ENCODE data around the gene TGIF1. TPM values are rescaled to one million over a fixed set of nuclear protein-coding genes. Genes with fewer than 3 reads are reported as not detected.

The TGIF1 gene
- total RNA-seq, 1 experiment from 2014 or later = 242 TPM

- CTCF ChIA-PET = no interaction called here
- H3K4me3 ChIP-seq (replicated peaks in 1 of 2; ENCODE audit: low read depth in 1 of 2, low read length in 2 of 2) = no peak overlapping the region
- H2AFZ ChIP-seq (ENCODE audit: low read depth, low read length, poor library complexity, severe bottlenecking) = no peak overlapping the region
- no peak overlapping the region for H3K4me2 ChIP-seq (ENCODE audit: low read length)
- no peaks in the 10 kb centered on the region for H3K9me3 ChIP-seq (ENCODE audit: control insufficient read depth in 1 of 2, insufficient read depth in 1 of 2, low read depth in 1 of 2, low read length in 2 of 2)
- no peaks in the 10 kb centered on the region for H3K36me3 ChIP-seq (ENCODE audit: control insufficient read depth in 1 of 2, insufficient read depth in 2 of 2, low read length in 2 of 2)
- no peaks in the 10 kb centered on the region for H3K4me1 ChIP-seq (ENCODE audit: control insufficient read depth in 1 of 2, insufficient read depth in 2 of 2, low read length in 2 of 2)
- no peak overlapping the region for H3K27ac ChIP-seq (ENCODE audit: low read depth, low read length)
- no peaks in the 10 kb centered on the region for H3K27me3 ChIP-seq (ENCODE audit: insufficient read depth, low read length)
- no peaks in the 10 kb centered on the region for H3K9me2 ChIP-seq (ENCODE audit: insufficient read depth)
- DNase-seq (ENCODE audit: low read depth, low spot score) (no peak), ATAC-seq (no peak)
- TF ChIP-seq ZNF274 (IDR thresholded peaks at IDR 0.05; ENCODE audit: low read depth, low read length) = no peak
- no peak for TF ChIP-seq JUND (IDR thresholded peaks at IDR 0.05)
- TF ChIP-seq EGR1 (IDR thresholded peaks at IDR 0.05; ENCODE audit: low read depth) = no peak
- TF ChIP-seq REST (IDR thresholded peaks at IDR 0.05; ENCODE audit: low read depth) = no peak
- TF ChIP-seq POLR2AphosphoS5 (IDR thresholded peaks at IDR 0.05; ENCODE audit: low read depth, low read length) = no peak
- TF ChIP-seq ZBTB33 (IDR thresholded peaks at IDR 0.05; ENCODE audit: extremely low read depth, insufficient replicate concordance, low read length) = no peak
- TF ChIP-seq POLR2A (IDR thresholded peaks at IDR 0.05; ENCODE audit: borderline replicate concordance, extremely low read depth, insufficient read depth, insufficient read length) = no peak
- no peak for TF ChIP-seq MAX (IDR thresholded peaks at IDR 0.05)
- TF ChIP-seq CBX3 (IDR thresholded peaks at IDR 0.05; ENCODE audit: low read depth) = no peak
- TF ChIP-seq TCF7L2 (IDR thresholded peaks at IDR 0.05; ENCODE audit: borderline replicate concordance, extremely low read depth, insufficient read depth, insufficient read length) = no peak
- no peak for TF ChIP-seq SRF (IDR thresholded peaks at IDR 0.05; ENCODE audit: low read depth)
- no peak for TF ChIP-seq RAD21 (IDR thresholded peaks at IDR 0.05; ENCODE audit: low read depth)
- no peak for TF ChIP-seq EZH2phosphoT487 (IDR thresholded peaks at IDR 0.05; ENCODE audit: borderline replicate concordance)
- no peak for TF ChIP-seq FOSL1 (IDR thresholded peaks at IDR 0.05; ENCODE audit: low read depth)
- TF ChIP-seq ELF1 (IDR thresholded peaks at IDR 0.05; ENCODE audit: borderline replicate concordance, low read depth) = no peak
- no peak for TF ChIP-seq SIN3A (IDR thresholded peaks at IDR 0.05; ENCODE audit: low read depth)
- no peak for TF ChIP-seq EZH2 (IDR thresholded peaks at IDR 0.05)
- no peak for TF ChIP-seq SP1 (IDR thresholded peaks at IDR 0.05; ENCODE audit: low read depth)
- TF ChIP-seq ZFX (IDR thresholded peaks at IDR 0.05) = no peak
- POLR2A ChIA-PET = no interaction called here
- H3K9ac ChIP-seq (ENCODE audit: low read length) = no peak overlapping the region
- RAD21 ChIA-PET (ENCODE audit: low non-redundant PET in 1 of 2, low total read pairs in 2 of 2, uncharacterized antibody in 2 of 2, unreplicated experiment in 2 of 2) = no interaction called here
- H4K20me1 ChIP-seq (ENCODE audit: insufficient read depth) = no peaks in the 10 kb centered on the region
- no peaks in the 10 kb centered on the region for H3K79me2 ChIP-seq (ENCODE audit: insufficient read depth, low read length)
- intact Hi-C loops (cut with micrococcal nuclease) = no loop called here
- BruUV-seq (replicated peaks) = no TSS peak
These were observed 15.3 kb upstream of the TGIF1 start for GRCh38 chr18:3434685-3435084.

Measured in HCT116 (cell line).